K562 (cell line): Measurements from ENCODE around the gene BPI. TPM values are rescaled to one million over a fixed set of nuclear protein-coding genes. Genes with fewer than 3 reads are reported as not detected.

ENCODE experiments used
- ATAC-seq: fragments of 200-7000 bp; cut with Tn5 transposase; 3 replicates; pipeline ENCODE4 v1.9.1; 2020; ENCODE audit warnings: moderate library complexity
- BruUV-seq: library from RNA; stranded (reverse); fragments of 400-500 nt; replicated peaks from 2 replicates; lab custom pipeline; 2021; lab: Mats Ljungman, UMichigan
- CTCF ChIA-PET: fragments of 300-600 bp; formaldehyde crosslinking; extraction: SDS; loops from one replicate; lab custom pipeline; 2021; ENCODE audit warnings: low intra/inter-chr PET ratio; lab: Yijun Ruan, JAX
- POLR2A ChIA-PET: fragments of 300-600, 350-650 bp; sonication (Branson Sonifier 250); formaldehyde crosslinking; extraction: SDS; loops from one replicate; lab custom pipeline; 2021; ENCODE audit warnings: antibody characterized with exemption, inconsistent platforms; lab: Yijun Ruan, JAX
- DNase-seq, 4 experiments: peaks; one replicate each; pipeline versions ENCODE4 v3.0.0 to v3.0.0-alpha.2; 2011 to 2018; ENCODE audit warnings: low spot score in 3 of 4, mixed read lengths in 3 of 4; ENCODE audit errors: extremely low read depth in 1 of 4
- FAIRE-seq: peaks from 2 replicates; lab custom pipeline; 2011; peaks lifted over from hg19 to GRCh38; lab: Jason Lieb, UNC
- H2AFZ ChIP-seq: 2 replicates; pipeline ENCODE4 v1.6.0; 2011; ENCODE audit warnings: low read depth, low read length, control low read depth, inconsistent platforms
- H3K27ac ChIP-seq: fragments of 200-600 bp; 3 replicates; pipeline ENCODE4 v1.8.0; 2011; ENCODE audit warnings: low read depth, mild to moderate bottlenecking, control low read depth, inconsistent platforms, low read length, moderate library complexity, mixed read lengths; ENCODE audit errors: extremely low read depth
- H3K27me3 ChIP-seq, 2 experiments: fragments of 300-600 bp in 1 of 2; 2 replicates in 1 of 2; 3 replicates in 1 of 2; pipeline versions ENCODE4 v1.6.0 to v1.8.0; 2011; ENCODE audit warnings: inconsistent platforms in 2 of 2, low read length in 2 of 2, mild to moderate bottlenecking in 1 of 2, mixed read lengths in 1 of 2, moderate library complexity in 1 of 2; ENCODE audit not compliant: control insufficient read depth in 2 of 2, insufficient read depth in 2 of 2
- H3K36me3 ChIP-seq: fragments of 300-600 bp; 3 replicates; pipeline ENCODE4 v1.8.0; 2011; ENCODE audit warnings: mild to moderate bottlenecking, low read length, inconsistent platforms; ENCODE audit not compliant: control insufficient read depth, insufficient read depth
- H3K4me1 ChIP-seq, 2 experiments: fragments of 200-600 bp in 1 of 2; replicated peaks in 1 of 2; 2 replicates in 1 of 2; 3 replicates in 1 of 2; pipeline versions ENCODE4 v1.5.1 to v1.8.0; 2011; ENCODE audit warnings: inconsistent platforms in 2 of 2, low read length in 2 of 2, mild to moderate bottlenecking in 1 of 2, mixed read lengths in 1 of 2, moderate library complexity in 1 of 2; ENCODE audit not compliant: control insufficient read depth in 2 of 2, insufficient read depth in 2 of 2
- H3K4me2 ChIP-seq: 2 replicates; pipeline ENCODE4 v1.6.1; 2011; ENCODE audit warnings: low read length, control low read depth, inconsistent platforms, mixed read lengths; ENCODE audit not compliant: insufficient read depth
- H3K4me3 ChIP-seq: fragments of 200-600 bp; sonication (generic), shearing (Covaris generic); 2 replicates; pipeline ENCODE4 v1.5.1; 2016; ENCODE audit warnings: control low read depth, inconsistent platforms
- H3K79me2 ChIP-seq: fragments of 200-600 bp; 3 replicates; pipeline ENCODE4 v1.8.0; 2011; ENCODE audit warnings: low read length, inconsistent platforms; ENCODE audit not compliant: control insufficient read depth, insufficient read depth
- H3K9ac ChIP-seq, 2 experiments: 2 replicates each; pipeline versions ENCODE4 v1.6.0 to v1.6.1; 2011; ENCODE audit warnings: low read depth in 2 of 2, low read length in 2 of 2, control low read depth in 1 of 2, inconsistent platforms in 1 of 2, mild to moderate bottlenecking in 1 of 2, mixed read lengths in 1 of 2; ENCODE audit not compliant: insufficient read depth in 1 of 2
- H3K9me1 ChIP-seq: one replicate; pipeline ENCODE4 v1.6.0; 2011; ENCODE audit warnings: inconsistent platforms, mild to moderate bottlenecking, low read length, moderate library complexity; ENCODE audit not compliant: control insufficient read depth, insufficient read depth
- H3K9me3 ChIP-seq: replicated peaks from 2 replicates; pipeline ENCODE4 v1.5.1; 2011; ENCODE audit warnings: low read depth, low read length, inconsistent platforms; ENCODE audit not compliant: control insufficient read depth, insufficient read depth
- H4K20me1 ChIP-seq: replicated peaks from 2 replicates; pipeline ENCODE4 v1.6.1; 2011; ENCODE audit warnings: low read length, inconsistent platforms, mixed read lengths; ENCODE audit not compliant: control insufficient read depth, insufficient read depth
- FIP1L1 ChIP-seq: fragments of 200-400 bp; formaldehyde crosslinking; IDR thresholded peaks from 2 replicates; pipeline ENCODE4 v1.6.1; 2018; ENCODE audit warnings: mild to moderate bottlenecking, low read depth, low read length; ENCODE audit not compliant: poor library complexity, severe bottlenecking
- JUNB ChIP-seq: fragments of 450-650 bp; formaldehyde crosslinking; conservative IDR thresholded peaks from 2 replicates; pipeline ENCODE4 v1.4.0; 2020; ENCODE audit warnings: mild to moderate bottlenecking
- MTA3 ChIP-seq: fragments of 450-650 bp; formaldehyde crosslinking; IDR thresholded peaks from 2 replicates; pipeline ENCODE4 v1.6.1; 2017; ENCODE audit warnings: mild to moderate bottlenecking, borderline replicate concordance
- NFYB ChIP-seq: IDR thresholded peaks from 2 replicates; pipeline ENCODE4 v1.6.1; 2011; ENCODE audit warnings: mild to moderate bottlenecking, moderate library complexity; ENCODE audit not compliant: insufficient read length; ENCODE audit errors: extremely low read depth
- WGBS: fragments of 100-300 bp; shearing (Covaris generic); methylation state at CpG from one replicate; pipeline ENCODE4 v1.1.6; 2016; ENCODE audit warnings: low coverage, mixed read lengths; ENCODE audit not compliant: insufficient coverage; ENCODE audit errors: missing lambda C conversion rate; 5-methylcytosine and 5-hydroxymethylcytosine counted together
- in situ Hi-C: fragments of 300-500 bp; cut with MboI; formaldehyde crosslinking; loops from 4 replicates; pipeline ENCODE4 v1.15.0; 2018; ENCODE audit warnings: inconsistent platforms, mixed read lengths
- intact Hi-C: fragments of 100-400 bp; cut with micrococcal nuclease; formaldehyde crosslinking; loops from 2 replicates; pipeline ENCODE4 v1.14.2; 2022
- polyA plus RNA-seq, 8 experiments: library from polyadenylated mRNA; depleted of rRNA in 4 of 8; stranded (reverse) in 5 of 8; unstranded in 3 of 8; fragments of >200 nt; fragmentation: Nextera tagmentation in 2 of 8; fragmentation: Illumina TruSeq in 1 of 8; extraction: Ambion mirVana in 2 of 8; extraction: Trizol in 1 of 8; gene quantifications; 2 replicates each; pipeline versions ENCODE4 v1.2.1 to v1.2.3, GENCODE V29; 2011 to 2014; ENCODE audit warnings: inconsistent platforms in 1 of 8, missing spikeins in 1 of 8
- total RNA-seq, 7 experiments: library from RNA; depleted of rRNA in 6 of 7; stranded (reverse); fragments of >200 nt in 6 of 7; fragmentation: Illumina TruSeq in 2 of 7; extraction: Trizol in 2 of 7; gene quantifications; 2 replicates each; pipeline versions ENCODE4 v1.2.1 to v1.2.3, GENCODE V29; 2011 to 2021; ENCODE audit warnings: low replicate concordance in 1 of 7
- TF ChIP-seq, protein P1 (sequence below): sonication (generic); formaldehyde crosslinking; IDR thresholded peaks from 2 replicates; pipeline ENCODE4 v1.8.0; 2023; ENCODE audit warnings: mild to moderate bottlenecking, missing genetic modification reagents
- TF ChIP-seq, protein P2 (sequence below): fragments of 250-450 bp; sonication (Bioruptor Pico); IDR thresholded peaks from 2 replicates; pipeline ENCODE4 v1.8.0; 2022; ENCODE audit warnings: moderate library complexity, mild to moderate bottlenecking, inconsistent platforms
- TF ChIP-seq, protein P3 (sequence below): fragments of 450-650 bp; IDR thresholded peaks from 2 replicates; pipeline ENCODE4 v1.7.1; 2018; ENCODE audit warnings: mild to moderate bottlenecking, low read depth; ENCODE audit not compliant: partially characterized antibody
- TF ChIP-seq, protein P4 (sequence below), 2 experiments: IDR thresholded peaks in 1 of 2; conservative IDR thresholded peaks in 1 of 2; 2 replicates each; pipeline ENCODE4 v1.6.1; 2016; ENCODE audit warnings: low read depth in 2 of 2, mild to moderate bottlenecking in 1 of 2, missing compliant biosample characterization in 1 of 2, missing genetic modification characterization in 1 of 2, moderate library complexity in 1 of 2

Gene BPI
- total and polyA plus RNA-seq, 9 of the 15 experiments (the other 6 are each of a cell fraction or from before 2014, with no cell fraction given) = not detected

DNA sequence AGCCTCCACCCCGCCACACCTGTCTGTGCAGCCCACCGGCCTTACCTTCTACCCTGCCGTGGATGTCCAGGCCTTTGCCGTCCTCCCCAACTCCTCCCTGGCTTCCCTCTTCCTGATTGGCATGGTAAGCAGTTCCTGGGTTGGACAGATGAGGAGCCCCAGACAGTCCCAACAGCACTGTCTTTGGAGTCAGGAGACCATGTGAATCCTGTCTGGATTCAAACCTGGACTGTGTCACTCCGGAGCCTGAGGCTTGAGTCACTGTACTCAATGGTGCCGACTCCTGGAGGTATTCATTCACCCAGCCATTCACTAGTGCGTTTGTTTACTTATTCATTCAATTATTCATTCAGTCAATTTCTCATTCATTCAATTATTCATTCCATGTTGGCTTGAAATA lies 22.4 kb downstream of the BPI start:
- Histone ChIP-seq H3K4me3 (no peak overlapping the region), H3K27ac (no peak overlapping the region), H3K36me3 (no peaks in the 10 kb centered on the region), H4K20me1 (no peaks in the 10 kb centered on the region), H3K4me1 (no peaks in the 10 kb centered on the region), H3K9ac (no peak overlapping the region), H3K9me3 (no peaks in the 10 kb centered on the region), H2AFZ (no peak overlapping the region), H3K27me3 (peaks cover 28 to 38% of the 10 kb centered on the region in 2 experiments; a peak in 3 of 5 replicates), H3K79me2 (no peaks in the 10 kb centered on the region), H3K4me2 (no peak overlapping the region), H3K9me1 (no peaks in the 10 kb centered on the region)
- intact Hi-C loops (no loop called here), in situ Hi-C loops (no loop called here)
- WGBS = 4% methylated on average over 7 of the region's 7 CpGs
- ChIA-PET POLR2A (no interaction called here), CTCF (no interaction called here)
- FAIRE-seq = no peak
- no peak for TF ChIP-seq FIP1L1
- TF ChIP-seq, protein P1, sequence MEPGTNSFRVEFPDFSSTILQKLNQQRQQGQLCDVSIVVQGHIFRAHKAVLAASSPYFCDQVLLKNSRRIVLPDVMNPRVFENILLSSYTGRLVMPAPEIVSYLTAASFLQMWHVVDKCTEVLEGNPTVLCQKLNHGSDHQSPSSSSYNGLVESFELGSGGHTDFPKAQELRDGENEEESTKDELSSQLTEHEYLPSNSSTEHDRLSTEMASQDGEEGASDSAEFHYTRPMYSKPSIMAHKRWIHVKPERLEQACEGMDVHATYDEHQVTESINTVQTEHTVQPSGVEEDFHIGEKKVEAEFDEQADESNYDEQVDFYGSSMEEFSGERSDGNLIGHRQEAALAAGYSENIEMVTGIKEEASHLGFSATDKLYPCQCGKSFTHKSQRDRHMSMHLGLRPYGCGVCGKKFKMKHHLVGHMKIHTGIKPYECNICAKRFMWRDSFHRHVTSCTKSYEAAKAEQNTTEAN = no peak
- no peak for TF ChIP-seq NFYB
- TF ChIP-seq JUNB (CRISPR knock-in tag) = no peak
- TF ChIP-seq, protein P2, sequence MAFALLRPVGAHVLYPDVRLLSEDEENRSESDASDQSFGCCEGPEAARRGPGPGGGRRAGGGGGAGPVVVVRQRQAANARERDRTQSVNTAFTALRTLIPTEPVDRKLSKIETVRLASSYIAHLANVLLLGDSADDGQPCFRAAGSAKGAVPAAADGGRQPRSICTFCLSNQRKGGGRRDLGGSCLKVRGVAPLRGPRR (CRISPR knock-in tag) = no peak
- TF ChIP-seq, protein P3, sequence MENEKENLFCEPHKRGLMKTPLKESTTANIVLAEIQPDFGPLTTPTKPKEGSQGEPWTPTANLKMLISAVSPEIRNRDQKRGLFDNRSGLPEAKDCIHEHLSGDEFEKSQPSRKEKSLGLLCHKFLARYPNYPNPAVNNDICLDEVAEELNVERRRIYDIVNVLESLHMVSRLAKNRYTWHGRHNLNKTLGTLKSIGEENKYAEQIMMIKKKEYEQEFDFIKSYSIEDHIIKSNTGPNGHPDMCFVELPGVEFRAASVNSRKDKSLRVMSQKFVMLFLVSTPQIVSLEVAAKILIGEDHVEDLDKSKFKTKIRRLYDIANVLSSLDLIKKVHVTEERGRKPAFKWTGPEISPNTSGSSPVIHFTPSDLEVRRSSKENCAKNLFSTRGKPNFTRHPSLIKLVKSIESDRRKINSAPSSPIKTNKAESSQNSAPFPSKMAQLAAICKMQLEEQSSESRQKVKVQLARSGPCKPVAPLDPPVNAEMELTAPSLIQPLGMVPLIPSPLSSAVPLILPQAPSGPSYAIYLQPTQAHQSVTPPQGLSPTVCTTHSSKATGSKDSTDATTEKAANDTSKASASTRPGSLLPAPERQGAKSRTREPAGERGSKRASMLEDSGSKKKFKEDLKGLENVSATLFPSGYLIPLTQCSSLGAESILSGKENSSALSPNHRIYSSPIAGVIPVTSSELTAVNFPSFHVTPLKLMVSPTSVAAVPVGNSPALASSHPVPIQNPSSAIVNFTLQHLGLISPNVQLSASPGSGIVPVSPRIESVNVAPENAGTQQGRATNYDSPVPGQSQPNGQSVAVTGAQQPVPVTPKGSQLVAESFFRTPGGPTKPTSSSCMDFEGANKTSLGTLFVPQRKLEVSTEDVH = no peak
- TF ChIP-seq, protein P4, sequence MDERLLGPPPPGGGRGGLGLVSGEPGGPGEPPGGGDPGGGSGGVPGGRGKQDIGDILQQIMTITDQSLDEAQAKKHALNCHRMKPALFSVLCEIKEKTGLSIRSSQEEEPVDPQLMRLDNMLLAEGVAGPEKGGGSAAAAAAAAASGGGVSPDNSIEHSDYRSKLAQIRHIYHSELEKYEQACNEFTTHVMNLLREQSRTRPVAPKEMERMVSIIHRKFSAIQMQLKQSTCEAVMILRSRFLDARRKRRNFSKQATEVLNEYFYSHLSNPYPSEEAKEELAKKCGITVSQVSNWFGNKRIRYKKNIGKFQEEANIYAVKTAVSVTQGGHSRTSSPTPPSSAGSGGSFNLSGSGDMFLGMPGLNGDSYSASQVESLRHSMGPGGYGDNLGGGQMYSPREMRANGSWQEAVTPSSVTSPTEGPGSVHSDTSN (CRISPR knock-in tag; IDR thresholded peaks at IDR 0.05; ENCODE audit: low read depth) = no peak
- TF ChIP-seq, protein P4 (tag; conservative IDR thresholded peaks at IDR 0.05; ENCODE audit: low read depth) = no peak
- no peak for TF ChIP-seq MTA3
- no peak for DNase-seq
- no peak for ATAC-seq
- no TSS peak for BruUV-seq
